ENCODE data around the gene PIGL. TPM values are rescaled to one million over a fixed set of nuclear protein-coding genes. Genes with fewer than 3 reads are reported as not detected.

The PIGL gene
- total and polyA plus RNA-seq, 2 experiments from 2014 or later: 32.9 to 47.3 TPM

GRCh38 chr17:16215965-16216316 lies 1.1 kb upstream of the PIGL start:
- Histone ChIP-seq H2AFZ (no peak overlapping the region; the same call in none of the 2 replicates), H3K4me1 (ENCODE audit: insufficient read depth) (peaks cover 17% of the 10 kb centered on the region)
- DNase-seq (ENCODE audit: low spot score): peak; percentile 78

More at GRCh38 chr17:16215965-16216316, 1.1 kb upstream of the PIGL start:
- Mint-ChIP-seq H3K36me3 (ENCODE audit: low read depth) (no peaks in the 10 kb centered on the region), H3K27ac (peak overlapping the region; percentile 94), H3K9me3 (no peaks in the 10 kb centered on the region), H3K4me3 (peak overlapping the region; percentile 94), H3K4me1 (peaks cover 12% of the 10 kb centered on the region), H3K27me3 (ENCODE audit: insufficient read depth, low read depth, poor library complexity) (peaks cover 5% of the 10 kb centered on the region)
- no peaks in the 10 kb centered on the region for H3K9me2 ChIP-seq (ENCODE audit: insufficient read depth)
- peak overlapping the region; percentile 88 for H3K4me3 ChIP-seq
- peaks cover 23% of the 10 kb centered on the region for H4K20me1 ChIP-seq (replicated peaks; ENCODE audit: insufficient read depth)
- H3F3A ChIP-seq (replicated peaks; ENCODE audit: low read depth): peaks cover 9% of the 10 kb centered on the region; the same call in 1 of the 2 replicates
- peaks cover 80% of the 10 kb centered on the region for H3K79me2 ChIP-seq (replicated peaks; ENCODE audit: insufficient read depth)
- peak overlapping the region; percentile 84 for H3K4me2 ChIP-seq
- peak overlapping the region; percentile 97 for H3K27ac ChIP-seq (ENCODE audit: low read depth)
- no peaks in the 10 kb centered on the region for H3K27me3 ChIP-seq (ENCODE audit: insufficient read depth)
- H3K36me3 ChIP-seq (ENCODE audit: insufficient read depth): no peaks in the 10 kb centered on the region
- peak; percentile 9; the same call in 2 of the 3 replicates for ATAC-seq
- TF ChIP-seq ETS1 (IDR thresholded peaks at IDR 0.05): no peak
- TF ChIP-seq EZH2phosphoT487 (IDR thresholded peaks at IDR 0.05; ENCODE audit: unreplicated experiment): no peak
- no peak for TF ChIP-seq ZNF331 (CRISPR knock-in tag; IDR thresholded peaks at IDR 0.05; ENCODE audit: low read depth)
- no peak for TF ChIP-seq NANOG (IDR thresholded peaks at IDR 0.05; ENCODE audit: borderline replicate concordance)
- no peak for TF ChIP-seq STAT1 (IDR thresholded peaks at IDR 0.05; ENCODE audit: unreplicated experiment)
- no peak for TF ChIP-seq CREB1 (CRISPR knock-in tag; IDR thresholded peaks at IDR 0.05; ENCODE audit: low read depth)
- no peak for TF ChIP-seq CTCF (conservative IDR thresholded peaks at IDR 0.05; ENCODE audit: low read depth in 2 of 2)
- no peak for TF ChIP-seq EZH2 (IDR thresholded peaks at IDR 0.05; ENCODE audit: low read depth, unreplicated experiment)
- TF ChIP-seq ZNF114 (CRISPR knock-in tag; IDR thresholded peaks at IDR 0.05): no peak
- no peak for TF ChIP-seq JUNB (IDR thresholded peaks at IDR 0.05; ENCODE audit: unreplicated experiment)
- no peak for TF ChIP-seq POLR2AphosphoS5 (IDR thresholded peaks at IDR 0.05; ENCODE audit: low read depth)
- TF ChIP-seq REST (IDR thresholded peaks at IDR 0.05; ENCODE audit: unreplicated experiment): no peak
- TF ChIP-seq ZNF462 (CRISPR knock-in tag; IDR thresholded peaks at IDR 0.05): no peak
